K562 (cell line): ENCODE measurements around the gene PPAN. TPM values are rescaled to one million over a fixed set of nuclear protein-coding genes. Genes with fewer than 3 reads are reported as not detected.

Source experiments
- CAMTA2 ChIP-seq: fragments of 250-450 bp; sonication (Bioruptor Pico); conservative IDR thresholded peaks from 2 replicates; pipeline ENCODE4 v1.5.1; 2022
- FOXK2 ChIP-seq, 2 experiments: fragments of 450-650 bp; IDR thresholded peaks in 1 of 2; conservative IDR thresholded peaks in 1 of 2; 2 replicates each; pipeline ENCODE4 v1.6.1; 2016; ENCODE audit warnings: low read depth in 2 of 2, mild to moderate bottlenecking in 1 of 2
- GTF2F1 ChIP-seq: IDR thresholded peaks from 2 replicates; pipeline ENCODE4 v1.6.1; 2011; ENCODE audit warnings: low read depth, low read length, improper control_type of control experiment
- HDAC6 ChIP-seq: IDR thresholded peaks from 2 replicates; pipeline ENCODE4 v1.6.1; 2012; ENCODE audit warnings: low read depth, mild to moderate bottlenecking, control low read depth, inconsistent platforms, low read length, moderate library complexity
- KDM1A ChIP-seq, 2 experiments: fragments of 450-650 bp; IDR thresholded peaks; 2 replicates each; pipeline ENCODE4 v1.6.1; 2016; ENCODE audit warnings: mild to moderate bottlenecking in 2 of 2
- LEF1 ChIP-seq: fragments of 450-650 bp; IDR thresholded peaks from 2 replicates; pipeline ENCODE4 v1.6.1; 2016; ENCODE audit warnings: mild to moderate bottlenecking
- NCOA6 ChIP-seq: fragments of 450-650 bp; IDR thresholded peaks from 2 replicates; pipeline ENCODE4 v1.6.1; 2017; ENCODE audit warnings: mild to moderate bottlenecking
- NFRKB ChIP-seq: fragments of 450-650 bp; IDR thresholded peaks from 2 replicates; pipeline ENCODE4 v1.6.1; 2016; ENCODE audit warnings: low read depth
- SIN3A ChIP-seq, 2 experiments: fragments of 150-350 bp in 1 of 2; IDR thresholded peaks; 2 replicates each; pipeline ENCODE4 v1.6.1; 2011 to 2016; ENCODE audit warnings: borderline replicate concordance in 2 of 2, low read depth in 2 of 2, low read length in 2 of 2, mild to moderate bottlenecking in 2 of 2, moderate library complexity in 2 of 2; ENCODE audit not compliant: control insufficient read depth in 1 of 2
- SMARCE1 ChIP-seq: fragments of 450-650 bp; IDR thresholded peaks from 2 replicates; pipeline ENCODE4 v1.7.1; 2016; ENCODE audit warnings: mild to moderate bottlenecking
- SREBF2 ChIP-seq: sonication (generic); formaldehyde crosslinking; IDR thresholded peaks from 2 replicates; pipeline ENCODE4 v1.4.0; 2020; ENCODE audit warnings: mild to moderate bottlenecking, missing genetic modification reagents
- SRSF1 ChIP-seq: fragments of 200-400 bp; formaldehyde crosslinking; IDR thresholded peaks from 2 replicates; pipeline ENCODE4 v1.6.1; 2017; ENCODE audit warnings: mild to moderate bottlenecking, low read depth, low read length, moderate library complexity
- STAG1 ChIP-seq: sonication (generic); formaldehyde crosslinking; IDR thresholded peaks from 2 replicates; pipeline ENCODE4 v1.5.0; 2020; ENCODE audit warnings: missing genetic modification reagents, borderline replicate concordance
- STAT5B ChIP-seq: fragments of 250-450 bp; sonication (Bioruptor Pico); IDR thresholded peaks from 2 replicates; pipeline ENCODE4 v1.8.0; 2021; ENCODE audit warnings: mild to moderate bottlenecking, inconsistent platforms
- TAF9B ChIP-seq: fragments of 450-650 bp; IDR thresholded peaks from 2 replicates; pipeline ENCODE4 v1.6.1; 2018; ENCODE audit warnings: mild to moderate bottlenecking; ENCODE audit not compliant: partially characterized antibody
- TRIM28 ChIP-seq: fragments of 450-650 bp; IDR thresholded peaks from 2 replicates; pipeline ENCODE4 v1.6.1; 2017
- XRCC3 ChIP-seq: fragments of 450-650 bp; IDR thresholded peaks from 2 replicates; pipeline ENCODE4 v1.6.1; 2017; ENCODE audit warnings: mild to moderate bottlenecking, moderate library complexity
- ZMIZ1 ChIP-seq, 2 experiments: fragments of 150-350 bp in 1 of 2; IDR thresholded peaks; 2 replicates each; pipeline ENCODE4 v1.6.1; 2012 to 2016; ENCODE audit warnings: low read depth in 2 of 2, low read length in 2 of 2, mild to moderate bottlenecking in 1 of 2, moderate library complexity in 1 of 2
- ZNF217 ChIP-seq: sonication (generic); formaldehyde crosslinking; IDR thresholded peaks from 2 replicates; pipeline ENCODE4 v1.8.0; 2022; ENCODE audit warnings: mild to moderate bottlenecking, missing genetic modification reagents
- ZNF274 ChIP-seq: IDR thresholded peaks from 2 replicates; pipeline ENCODE4 v1.6.1; 2011; ENCODE audit warnings: low read depth, mild to moderate bottlenecking, low read length, moderate library complexity, borderline replicate concordance
- ZNF347 ChIP-seq: fragments of 450-650 bp; formaldehyde crosslinking; IDR thresholded peaks from 2 replicates; pipeline ENCODE4 v1.4.0; 2020; ENCODE audit warnings: low read depth, mild to moderate bottlenecking, moderate library complexity
- ZNF717 ChIP-seq: fragments of 250-450 bp; sonication (Bioruptor Pico); IDR thresholded peaks from 2 replicates; pipeline ENCODE4 v1.5.0; 2021
- polyA plus RNA-seq, 8 experiments: library from polyadenylated mRNA; depleted of rRNA in 4 of 8; stranded (reverse) in 5 of 8; unstranded in 3 of 8; fragments of >200 nt; fragmentation: Nextera tagmentation in 2 of 8; fragmentation: Illumina TruSeq in 1 of 8; extraction: Ambion mirVana in 2 of 8; extraction: Trizol in 1 of 8; gene quantifications; 2 replicates each; pipeline versions ENCODE4 v1.2.1 to v1.2.3, GENCODE V29; 2011 to 2014; ENCODE audit warnings: inconsistent platforms in 1 of 8, missing spikeins in 1 of 8
- total RNA-seq, 7 experiments: library from RNA; depleted of rRNA in 6 of 7; stranded (reverse); fragments of >200 nt in 6 of 7; fragmentation: Illumina TruSeq in 2 of 7; extraction: Trizol in 2 of 7; gene quantifications; 2 replicates each; pipeline versions ENCODE4 v1.2.1 to v1.2.3, GENCODE V29; 2011 to 2021; ENCODE audit warnings: low replicate concordance in 1 of 7
- TF ChIP-seq, protein P1 (sequence below): fragments of 450-650 bp; IDR thresholded peaks from 2 replicates; pipeline ENCODE4 v1.6.1; 2017; ENCODE audit warnings: mild to moderate bottlenecking, moderate library complexity
- TF ChIP-seq, protein P2 (sequence below), 2 experiments: fragments of 200-800 bp in 1 of 2; sonication (Bioruptor generic) in 1 of 2; sonication (generic) in 1 of 2; formaldehyde crosslinking in 1 of 2; IDR thresholded peaks in 1 of 2; conservative IDR thresholded peaks in 1 of 2; 2 replicates each; pipeline versions ENCODE4 v1.5.0 to v1.6.1; 2016 to 2020; ENCODE audit warnings: missing compliant biosample characterization in 1 of 2, missing genetic modification characterization in 1 of 2, missing genetic modification reagents in 1 of 2

The PPAN gene
- total and polyA plus RNA-seq, 9 of the 15 experiments (the other 6 are each of a cell fraction or from before 2014, with no cell fraction given) = 2.2 to 129 (median 59.1) TPM

- TF ChIP-seq SRSF1 (no peak), TRIM28 (no peak), STAT5B (no peak), ZNF217 (CRISPR knock-in tag) (no peak), CAMTA2 (no peak), GTF2F1 (no peak), KDM1A (IDR thresholded peaks at IDR 0.05) (no peak), SMARCE1 (no peak), ZMIZ1 (IDR thresholded peaks at IDR 0.05; ENCODE audit: low read depth in 2 of 2, low read length in 2 of 2) (no peak), LEF1 (no peak), STAG1 (CRISPR knock-in tag) (no peak), NCOA6 (no peak), ZNF347 (CRISPR knock-in tag) (no peak), SIN3A (IDR thresholded peaks at IDR 0.05; ENCODE audit: borderline replicate concordance in 2 of 2, control insufficient read depth in 1 of 2, low read depth in 2 of 2, low read length in 2 of 2) (peak in 1 of 2 experiments; percentile 99; a peak in 3 of 4 replicates), ZNF274 (no peak; the same call in 1 of the 2 replicates), NFRKB (no peak), TAF9B (no peak), XRCC3 (no peak), FOXK2 (conservative IDR thresholded peaks at IDR 0.05 in 1 of 2, IDR thresholded peaks at IDR 0.05 in 1 of 2; ENCODE audit: low read depth in 2 of 2) (peak; percentile 85 to 92), SREBF2 (CRISPR knock-in tag) (no peak), ZNF717 (CRISPR knock-in tag) (no peak), HDAC6 (no peak)
- TF ChIP-seq, protein P1, sequence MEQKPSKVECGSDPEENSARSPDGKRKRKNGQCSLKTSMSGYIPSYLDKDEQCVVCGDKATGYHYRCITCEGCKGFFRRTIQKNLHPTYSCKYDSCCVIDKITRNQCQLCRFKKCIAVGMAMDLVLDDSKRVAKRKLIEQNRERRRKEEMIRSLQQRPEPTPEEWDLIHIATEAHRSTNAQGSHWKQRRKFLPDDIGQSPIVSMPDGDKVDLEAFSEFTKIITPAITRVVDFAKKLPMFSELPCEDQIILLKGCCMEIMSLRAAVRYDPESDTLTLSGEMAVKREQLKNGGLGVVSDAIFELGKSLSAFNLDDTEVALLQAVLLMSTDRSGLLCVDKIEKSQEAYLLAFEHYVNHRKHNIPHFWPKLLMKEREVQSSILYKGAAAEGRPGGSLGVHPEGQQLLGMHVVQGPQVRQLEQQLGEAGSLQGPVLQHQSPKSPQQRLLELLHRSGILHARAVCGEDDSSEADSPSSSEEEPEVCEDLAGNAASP = no peak
- TF ChIP-seq, protein P2, sequence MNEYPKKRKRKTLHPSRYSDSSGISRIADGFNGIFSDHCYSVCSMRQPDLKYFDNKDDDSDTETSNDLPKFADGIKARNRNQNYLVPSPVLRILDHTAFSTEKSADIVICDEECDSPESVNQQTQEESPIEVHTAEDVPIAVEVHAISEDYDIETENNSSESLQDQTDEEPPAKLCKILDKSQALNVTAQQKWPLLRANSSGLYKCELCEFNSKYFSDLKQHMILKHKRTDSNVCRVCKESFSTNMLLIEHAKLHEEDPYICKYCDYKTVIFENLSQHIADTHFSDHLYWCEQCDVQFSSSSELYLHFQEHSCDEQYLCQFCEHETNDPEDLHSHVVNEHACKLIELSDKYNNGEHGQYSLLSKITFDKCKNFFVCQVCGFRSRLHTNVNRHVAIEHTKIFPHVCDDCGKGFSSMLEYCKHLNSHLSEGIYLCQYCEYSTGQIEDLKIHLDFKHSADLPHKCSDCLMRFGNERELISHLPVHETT (CRISPR knock-in tag; conservative IDR thresholded peaks at IDR 0.05 in 1 of 2, IDR thresholded peaks at IDR 0.05 in 1 of 2) = no peak
These were observed at the start of gene PPAN (continued) for GRCh38 chr19:10106100-10106936.
